OCI-LY3 (cell line): ENCODE measurements around the gene ATG7.

Source experiments
- H2AFZ ChIP-seq: fragments of 200-600, 300-600 bp; shearing (Covaris generic); 2 replicates; pipeline ENCODE4 v1.6.0; 2014; ENCODE audit warnings: antibody characterized with exemption, low read depth, low read length
- H3K27ac ChIP-seq: fragments of 200-600, 300-600 bp; sonication (generic); 2 replicates; pipeline ENCODE4 v1.5.1; 2014; ENCODE audit warnings: mild to moderate bottlenecking, low read length, moderate library complexity, mixed read lengths
- H3K27me3 ChIP-seq: fragments of 200-600, 300-600 bp; sonication (generic); 2 replicates; pipeline ENCODE4 v1.6.1; 2014; ENCODE audit warnings: low read depth, low read length, mixed read lengths
- H3K36me3 ChIP-seq: fragments of 200-600, 300-600 bp; sonication (generic); replicated peaks from 2 replicates; pipeline ENCODE3; 2014; ENCODE audit warnings: low read depth, low read length, mixed read lengths
- H3K4me1 ChIP-seq: fragments of 300-600, 200-600 bp; sonication (generic); 2 replicates; pipeline ENCODE4 v1.6.1; 2014; ENCODE audit warnings: low read length, mixed read lengths
- H3K4me2 ChIP-seq: fragments of 200-600, 300-600 bp; sonication (generic); 2 replicates; pipeline ENCODE4 v1.6.1; 2014; ENCODE audit warnings: low read length, mixed read lengths
- H3K4me3 ChIP-seq: fragments of 300-600, 200-600 bp; sonication (generic); 2 replicates; pipeline ENCODE4 v1.5.1; 2014; ENCODE audit warnings: antibody characterized with exemption, mild to moderate bottlenecking, low read length, moderate library complexity
- H3K79me2 ChIP-seq: fragments of 300-600, 200-600 bp; shearing (Covaris generic); 2 replicates; pipeline ENCODE4 v1.6.1; 2014; ENCODE audit warnings: mild to moderate bottlenecking, low read length, mixed read lengths
- H3K9ac ChIP-seq: fragments of 300-600, 200-600 bp; shearing (Covaris generic); 2 replicates; pipeline ENCODE4 v1.6.0; 2014; ENCODE audit warnings: mild to moderate bottlenecking, low read length, moderate library complexity
- H3K9me3 ChIP-seq: fragments of 200-600, 300-600 bp; shearing (Covaris generic); 2 replicates; pipeline ENCODE4 v1.6.1; 2014; ENCODE audit warnings: low read length, mixed read lengths; ENCODE audit not compliant: insufficient read depth
- H4K20me1 ChIP-seq: fragments of 200-600, 300-600 bp; sonication (generic); 2 replicates; pipeline ENCODE4 v1.6.1; 2016; ENCODE audit warnings: low read length, mixed read lengths; ENCODE audit not compliant: insufficient read depth
- CTCF ChIP-seq: fragments of 200-600, 300-600 bp; sonication (generic); IDR thresholded peaks from 2 replicates; pipeline ENCODE4 v1.5.1; 2014; ENCODE audit warnings: antibody characterized with exemption, low read length, low read depth
- EZH2phosphoT487 ChIP-seq: fragments of 200-600 bp; shearing (Covaris generic); IDR thresholded peaks from 2 replicates; pipeline ENCODE4 v1.6.1; 2018; ENCODE audit warnings: antibody characterized with exemption, mixed run types, low read depth

The ATG7 gene

DNA sequence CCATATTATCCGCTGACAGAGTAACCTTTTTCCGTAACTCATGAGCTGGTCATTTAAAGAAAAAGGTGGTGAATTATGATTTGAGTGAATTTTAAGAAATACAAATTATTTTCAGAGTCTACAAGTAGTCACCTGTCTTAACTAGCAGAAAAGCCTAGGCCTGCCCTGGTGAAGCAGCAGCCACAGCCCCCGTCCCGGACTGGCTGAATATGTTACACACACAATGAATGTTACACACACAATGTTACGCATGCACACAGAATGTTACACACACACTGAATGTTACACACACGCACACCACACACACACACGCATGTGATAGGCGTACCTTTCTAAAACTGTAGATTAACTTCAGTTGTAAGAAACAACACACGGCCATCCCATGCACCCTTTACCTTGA lies 293.7 kb downstream of the ATG7 start:
- H3K4me2 ChIP-seq: no peak overlapping the region
- TF ChIP-seq EZH2phosphoT487: no peak
- TF ChIP-seq CTCF: no peak
- H3K27ac ChIP-seq: no peak overlapping the region
- peaks cover 17% of the 10 kb centered on the region for H4K20me1 ChIP-seq
- H3K79me2 ChIP-seq: no peaks in the 10 kb centered on the region
- no peaks in the 10 kb centered on the region for H3K9me3 ChIP-seq
- no peak overlapping the region for H2AFZ ChIP-seq
- no peaks in the 10 kb centered on the region for H3K27me3 ChIP-seq
- H3K4me3 ChIP-seq: no peak overlapping the region
- no peaks in the 10 kb centered on the region for H3K4me1 ChIP-seq
- H3K9ac ChIP-seq: no peak overlapping the region
- H3K36me3 ChIP-seq: peaks cover 8% of the 10 kb centered on the region

DNA sequence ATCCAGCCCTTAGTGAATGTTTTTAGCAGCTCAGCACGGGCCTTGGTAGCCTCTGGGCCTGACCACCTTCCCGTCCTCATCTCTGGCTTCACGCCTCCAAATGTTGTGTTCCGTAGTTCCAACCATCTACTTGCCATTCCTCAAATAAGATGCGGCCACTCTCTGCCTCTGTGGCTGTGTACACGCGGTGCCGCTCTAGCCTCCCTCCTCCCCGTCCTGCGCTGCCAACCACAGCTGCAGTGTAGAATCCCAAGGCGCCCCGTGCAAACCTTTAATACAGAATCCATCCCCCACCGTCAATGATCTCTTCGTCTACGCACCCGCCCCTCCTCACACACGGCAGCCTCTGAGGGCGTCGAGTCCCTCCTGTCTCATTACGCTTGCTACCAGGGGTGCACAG lies 294.3 kb downstream of the ATG7 start:
- Histone ChIP-seq H3K9me3 (no peaks in the 10 kb centered on the region), H3K9ac (no peak overlapping the region), H3K4me2 (no peak overlapping the region), H3K4me3 (no peak overlapping the region), H3K4me1 (no peaks in the 10 kb centered on the region), H3K27ac (no peak overlapping the region), H3K27me3 (no peaks in the 10 kb centered on the region), H4K20me1 (peaks cover 17% of the 10 kb centered on the region), H3K79me2 (no peaks in the 10 kb centered on the region), H2AFZ (no peak overlapping the region), H3K36me3 (peaks cover 8% of the 10 kb centered on the region)
- TF ChIP-seq CTCF (no peak), EZH2phosphoT487 (no peak)

DNA sequence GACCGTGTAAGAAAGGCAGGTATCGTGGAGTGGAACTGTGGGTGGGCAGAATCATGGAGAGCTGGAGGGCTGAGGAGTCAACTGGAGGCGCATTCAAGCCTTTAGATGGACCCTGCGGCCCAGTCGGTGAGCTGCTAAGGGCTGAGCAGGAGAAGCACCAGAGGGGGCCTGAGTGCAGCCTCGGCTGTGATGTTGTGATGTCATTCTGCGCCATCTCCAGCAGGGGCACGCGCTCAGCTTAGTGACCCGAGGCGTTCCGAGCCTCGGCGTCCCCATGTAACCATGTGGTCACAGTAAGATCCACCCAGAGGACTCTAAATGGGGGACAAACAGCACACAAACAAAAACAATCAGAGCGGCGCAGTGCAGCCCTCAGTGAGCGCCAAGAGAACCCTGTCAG lies 294.7 kb downstream of the ATG7 start:
- Histone ChIP-seq H3K36me3 (peaks cover 8% of the 10 kb centered on the region), H4K20me1 (peaks cover 17% of the 10 kb centered on the region), H3K4me3 (no peak overlapping the region), H2AFZ (no peak overlapping the region), H3K27ac (no peak overlapping the region), H3K79me2 (no peaks in the 10 kb centered on the region), H3K4me1 (no peaks in the 10 kb centered on the region), H3K9ac (no peak overlapping the region), H3K27me3 (no peaks in the 10 kb centered on the region), H3K9me3 (no peaks in the 10 kb centered on the region), H3K4me2 (no peak overlapping the region)
- TF ChIP-seq EZH2phosphoT487: no peak
- TF ChIP-seq CTCF: no peak

- Histone ChIP-seq H3K27ac (no peak overlapping the region), H2AFZ (no peak overlapping the region), H3K9me3 (no peaks in the 10 kb centered on the region), H4K20me1 (peaks cover 17% of the 10 kb centered on the region), H3K36me3 (peaks cover 6% of the 10 kb centered on the region), H3K4me1 (no peaks in the 10 kb centered on the region), H3K4me2 (no peak overlapping the region), H3K27me3 (no peaks in the 10 kb centered on the region), H3K9ac (no peak overlapping the region), H3K79me2 (no peaks in the 10 kb centered on the region), H3K4me3 (no peak overlapping the region)
- no peak for TF ChIP-seq CTCF
- no peak for TF ChIP-seq EZH2phosphoT487
These were observed 295.6 kb downstream of the ATG7 start for GRCh38 chr3:11567516-11568467.
